ENCODE data around the gene IGFBP5.

- TF ChIP-seq CTCF (conservative IDR thresholded peaks at IDR 0.05), result no peak
- no peak for TF ChIP-seq ZFX (IDR thresholded peaks at IDR 0.05)
Measured at GRCh38 chr2:216692636-216693413, 2.5 kb downstream of the IGFBP5 start.

All from C4-2B (cell line).